GM13976 (cell line): ENCODE measurements around the gene SH3BGRL3.
"Not testable (repeated sequence)": the region's sequence is repeated elsewhere in the genome, so short reads cannot be mapped to it uniquely, and the experiment has no call there.

ENCODE experiments used
- DNase-seq: peaks from one replicate; pipeline ENCODE4 v3.0.0; 2012; ENCODE audit warnings: low spot score
- CTCF ChIP-seq: IDR thresholded peaks from 2 replicates; pipeline ENCODE4 v1.5.1; 2012; ENCODE audit warnings: borderline replicate concordance, mild to moderate bottlenecking; ENCODE audit not compliant: insufficient read depth; ENCODE audit errors: extremely low read depth, missing control alignments, control extremely low read depth
- in situ Hi-C: fragments of 300-500 bp; cut with MboI; formaldehyde crosslinking; loops from one replicate; pipeline ENCODE4 v1.12.0; 2022; ENCODE audit warnings: low sequenced_read_pairs, mixed read lengths, inconsistent platforms; ENCODE audit not compliant: unreplicated experiment

The SH3BGRL3 gene

GRCh38 chr1:26307363-26307781, 27.5 kb downstream of the SH3BGRL3 start:
- DNase-seq = no peak
- in situ Hi-C loops = no loop called here
- TF ChIP-seq CTCF = no peak

GRCh38 chr1:26307966-26308899, 28.3 kb downstream of the SH3BGRL3 start:
- DNase-seq, in situ Hi-C loops: not testable (repeated sequence)

- no peak for TF ChIP-seq CTCF
- no peak for DNase-seq
These were observed 34.6 kb downstream of the SH3BGRL3 start for GRCh38 chr1:26314501-26314900.

GRCh38 chr1:26315874-26316850, 36.3 kb downstream of the SH3BGRL3 start:
- no peak for DNase-seq
- no peak for TF ChIP-seq CTCF
- in situ Hi-C loops = no loop called here

More at GRCh38 chr1:26314501-26314900, 34.6 kb downstream of the SH3BGRL3 start:
- in situ Hi-C loops = no loop called here

- in situ Hi-C loops = no loop called here
- no peak for TF ChIP-seq CTCF
- no peak for DNase-seq
These were observed 37.3 kb downstream of the SH3BGRL3 start for GRCh38 chr1:26317146-26317545.

- in situ Hi-C loops = no loop called here
- TF ChIP-seq CTCF = no peak
- peak; percentile 82 for DNase-seq
These were observed 37.9 kb downstream of the SH3BGRL3 start, which contains the start of gene CD52 for GRCh38 chr1:26317612-26318337. Gene CD52 (plus strand): TSS chr1:26317958. CDS start chr1:26318018, 60 bp downstream.
